Fibroblast of mammary gland (primary cell): ENCODE measurements around the gene BCL11A.

Experiments
- DNase-seq: peaks from one replicate; pipeline ENCODE4 v3.0.0-alpha.2; 2010; ENCODE audit warnings: low read depth
- H3K4me3 ChIP-seq: 2 replicates; pipeline ENCODE4 v1.5.1; 2011; ENCODE audit warnings: low read depth, mild to moderate bottlenecking, low read length, moderate library complexity; ENCODE audit not compliant: control insufficient read depth
- CTCF ChIP-seq: conservative IDR thresholded peaks from 2 replicates; pipeline ENCODE4 v1.5.1; 2011; ENCODE audit warnings: low read depth, low read length, inconsistent platforms; ENCODE audit not compliant: control insufficient read depth, insufficient read depth

BCL11A gene

DNA sequence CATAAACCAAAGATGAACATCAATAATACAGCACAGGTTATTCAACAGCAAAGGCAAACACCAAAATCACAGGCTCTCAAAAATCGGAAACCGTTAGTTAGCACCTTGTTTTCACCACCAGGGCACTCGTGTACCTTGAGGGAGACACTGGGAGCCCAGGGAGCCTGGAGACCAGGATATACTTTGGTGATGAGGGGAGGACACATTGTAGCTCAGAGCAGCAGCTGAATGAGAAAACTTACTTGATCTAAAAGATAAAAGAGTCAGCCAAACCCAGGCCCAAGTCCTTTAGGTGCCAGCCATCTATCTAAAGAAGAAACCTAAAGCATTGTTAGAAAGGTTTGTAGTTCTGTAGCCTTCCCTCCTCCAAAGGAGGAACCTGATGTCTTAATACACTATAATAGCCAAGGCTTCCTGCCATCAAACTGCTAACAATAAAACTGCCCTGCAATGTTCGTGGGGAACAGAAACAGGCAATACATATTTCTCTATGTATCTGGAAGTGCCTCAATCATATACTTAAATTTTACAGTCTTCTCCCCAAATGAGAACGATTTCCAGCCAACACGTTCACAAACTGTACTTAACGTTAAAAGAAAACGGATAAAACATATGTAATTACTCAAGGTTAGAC is 19.3 kb downstream of the BCL11A start:
- TF ChIP-seq CTCF: no peak
- no peak overlapping the region for H3K4me3 ChIP-seq
- DNase-seq: no peak

GRCh38 chr2:60533101-60534051 is 20.1 kb downstream of the BCL11A start:
- TF ChIP-seq CTCF: no peak
- DNase-seq: peak; percentile 6
- H3K4me3 ChIP-seq: no peak overlapping the region

DNA sequence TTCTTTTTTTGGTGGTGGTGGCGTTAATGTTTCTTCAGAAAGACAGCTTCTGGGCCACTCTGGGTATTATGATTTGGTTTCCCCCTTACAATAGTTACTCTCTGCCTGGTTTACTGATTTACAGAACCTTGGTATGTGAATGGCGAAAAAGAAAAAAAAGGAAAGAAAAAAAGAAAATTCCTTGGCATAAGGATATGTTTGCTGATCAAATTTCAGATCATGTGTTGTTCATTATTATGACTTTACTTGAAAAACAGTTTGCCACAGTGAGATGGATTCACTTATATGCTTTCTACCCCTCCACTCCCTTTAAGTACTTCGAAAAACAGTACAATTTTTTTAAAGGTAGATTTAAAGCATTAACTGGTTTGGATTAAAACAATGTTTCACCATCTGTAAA is 21.0 kb downstream of the BCL11A start:
- no peak for TF ChIP-seq CTCF
- no peak for DNase-seq
- H3K4me3 ChIP-seq: no peak overlapping the region

- TF ChIP-seq CTCF: no peak
- no peak overlapping the region for H3K4me3 ChIP-seq
- DNase-seq: no peak
These were observed 21.7 kb downstream of the BCL11A start for GRCh38 chr2:60531701-60532133.

- DNase-seq: no peak
- no peak overlapping the region for H3K4me3 ChIP-seq
- no peak for TF ChIP-seq CTCF
These were observed 22.7 kb downstream of the BCL11A start for GRCh38 chr2:60530660-60531281.

- no peak for DNase-seq
- no peak overlapping the region for H3K4me3 ChIP-seq
- no peak for TF ChIP-seq CTCF
These were observed 23.4 kb downstream of the BCL11A start for GRCh38 chr2:60529785-60530627.
